Natural killer cell (primary cell): ENCODE data around the gene NABP2. TPM values are rescaled to one million over a fixed set of nuclear protein-coding genes. Genes with fewer than 3 reads are reported as not detected.

Source experiments
- ATAC-seq, 3 donors: fragments of 150-1000 bp in 2 of 3; fragments of 200-7000 bp in 1 of 3; cut with Tn5 transposase; 1 replicate in 1 of 3; 2 replicates in 2 of 3; pipeline ENCODE4 v1.10.0; 2021; ENCODE audit warnings: mild to moderate bottlenecking in 2 of 3, moderate library complexity in 2 of 3
- DNase-seq, 2 donors: peaks; one replicate each; pipeline versions ENCODE4 v3.0.0 to v3.0.0-alpha.2; 2013 to 2021; ENCODE audit warnings: mixed read lengths in 1 of 2
- H3K27ac ChIP-seq: one replicate; pipeline ENCODE4 v1.5.1; 2013; ENCODE audit warnings: mild to moderate bottlenecking, low read length
- H3K27me3 ChIP-seq: one replicate; pipeline ENCODE4 v1.6.1; 2013; ENCODE audit warnings: low read length; ENCODE audit not compliant: control insufficient read depth, insufficient read depth
- H3K36me3 ChIP-seq: one replicate; pipeline ENCODE4 v1.6.1; 2013; ENCODE audit warnings: low read length; ENCODE audit not compliant: control insufficient read depth, insufficient read depth
- H3K4me1 ChIP-seq: one replicate; pipeline ENCODE4 v1.6.1; 2013; ENCODE audit warnings: low read length; ENCODE audit not compliant: control insufficient read depth, insufficient read depth
- H3K4me3 ChIP-seq: one replicate; pipeline ENCODE4 v1.5.1; 2013; ENCODE audit warnings: low read length
- H3K9me3 ChIP-seq: one replicate; pipeline ENCODE4 v1.6.1; 2013; ENCODE audit warnings: low read length; ENCODE audit not compliant: control insufficient read depth, insufficient read depth
- H3K27ac Mint-ChIP-seq, 2 donors: one replicate each; pipeline ENCODE4 v1.8.0; 2022; ENCODE audit warnings: mild to moderate bottlenecking in 2 of 2, mixed read lengths in 2 of 2, moderate library complexity in 1 of 2
- H3K27me3 Mint-ChIP-seq, 2 donors: one replicate each; pipeline ENCODE4 v1.8.0; 2022; ENCODE audit warnings: low read depth in 2 of 2, mixed read lengths in 2 of 2
- H3K36me3 Mint-ChIP-seq: one replicate; pipeline ENCODE4 v1.8.0; 2022; ENCODE audit warnings: mixed read lengths
- H3K4me1 Mint-ChIP-seq, 2 donors: one replicate each; pipeline ENCODE4 v1.8.0; 2022; ENCODE audit warnings: mixed read lengths in 2 of 2
- H3K4me3 Mint-ChIP-seq: one replicate; pipeline ENCODE4 v1.8.0; 2022; ENCODE audit warnings: mild to moderate bottlenecking, moderate library complexity, mixed read lengths
- H3K9me3 Mint-ChIP-seq, 2 donors: one replicate each; pipeline ENCODE4 v1.8.0; 2022; ENCODE audit warnings: mixed read lengths in 2 of 2
- CTCF ChIP-seq: fragments of 200-600 bp; IDR thresholded peaks from one replicate; pipeline ENCODE4 v1.8.0; 2022; ENCODE audit warnings: antibody characterized with exemption
- WGBS: methylation state at CpG from one replicate; pipeline ENCODE4 v1.1.7; 2013; ENCODE audit warnings: missing lambda C conversion rate; ENCODE audit not compliant: insufficient coverage; 5-methylcytosine and 5-hydroxymethylcytosine counted together
- intact Hi-C: fragments of 100-400 bp; cut with micrococcal nuclease; formaldehyde crosslinking; loops from one replicate; pipeline ENCODE4 v1.14.2; 2022
- total RNA-seq, 4 donors: library from RNA; stranded (reverse); fragments of 120-200 nt in 1 of 4; gene quantifications; one replicate each; pipeline versions ENCODE4 v1.2.3 to v1.2.4, GENCODE V29; 2013 to 2022

NABP2 gene
- total RNA-seq, 3 donors from 2014 or later (not counting 1 experiment from before 2014, with no cell fraction given), result 21.6 to 23.4 (median 22.6) TPM

- peaks cover 47% of the 10 kb centered on the region for H3K4me1 ChIP-seq
- peak overlapping the region; percentile 70 for H3K27ac ChIP-seq
- ATAC-seq, result no peak
- Mint-ChIP-seq H3K36me3 (no peaks in the 10 kb centered on the region), H3K27ac (peak overlapping the region; percentile 100), H3K27me3 (no peaks in the 10 kb centered on the region), H3K4me3 (peak overlapping the region; percentile 92), H3K9me3 (no peaks in the 10 kb centered on the region), H3K4me1 (peaks cover 48 to 53% of the 10 kb centered on the region in 2 donors)
- DNase-seq, result peak in 1 of 2 donors; percentile 24
- intact Hi-C loops, result loop anchor here (5.0 to 10.0 kb wide), 3 partner anchors 34 to 251 kb away; partner anchors contain the start of genes ANKRD52, RAB5B and RPS26
- whole genome bisulfite sequencing, result 46% methylated on average over 15 of the region's 15 CpGs
- TF ChIP-seq CTCF, result no peak
- peak overlapping the region; percentile 56 for H3K4me3 ChIP-seq
- no peaks in the 10 kb centered on the region for H3K9me3 ChIP-seq
- peaks cover 2% of the 10 kb centered on the region for H3K36me3 ChIP-seq
- H3K27me3 ChIP-seq, result no peaks in the 10 kb centered on the region
Observed at GRCh38 chr12:56223571-56224101, 506 bp upstream of the NABP2 start.

GRCh38 chr12:56224954-56225353 is 812 bp downstream of the NABP2 start:
- H3K36me3 Mint-ChIP-seq, result no peaks in the 10 kb centered on the region
- H3K4me3 Mint-ChIP-seq, result peak overlapping the region; percentile 92
- no peak for TF ChIP-seq CTCF
- H3K9me3 Mint-ChIP-seq, result no peaks in the 10 kb centered on the region
- DNase-seq, result peak in 1 of 2 donors; percentile 31
- Histone ChIP-seq H3K4me3 (peak overlapping the region; percentile 56), H3K27ac (peak overlapping the region; percentile 70), H3K4me1 (peaks cover 46% of the 10 kb centered on the region), H3K36me3 (peaks cover 2% of the 10 kb centered on the region), H3K27me3 (no peaks in the 10 kb centered on the region), H3K9me3 (no peaks in the 10 kb centered on the region)
- ATAC-seq, result no peak
- 87% methylated on average over 10 of the region's 11 CpGs for WGBS
- no peaks in the 10 kb centered on the region for H3K27me3 Mint-ChIP-seq
- intact Hi-C loops, result loop anchor here (5.0 to 10.0 kb wide), 3 partner anchors 32 to 253 kb away; partner anchors contain the start of genes ANKRD52, RAB5B and RPS26
- peaks cover 48 to 53% of the 10 kb centered on the region in 2 donors for H3K4me1 Mint-ChIP-seq
- peak overlapping the region; percentile 100 for H3K27ac Mint-ChIP-seq

GRCh38 chr12:56229082-56229481 is 4.9 kb downstream of the NABP2 start:
- TF ChIP-seq CTCF, result no peak
- H3K4me3 Mint-ChIP-seq, result no peak overlapping the region
- Histone ChIP-seq H3K27ac (no peak overlapping the region), H3K27me3 (no peaks in the 10 kb centered on the region), H3K4me3 (no peak overlapping the region), H3K4me1 (peaks cover 8% of the 10 kb centered on the region), H3K9me3 (no peaks in the 10 kb centered on the region), H3K36me3 (peaks cover 2% of the 10 kb centered on the region)
- no peaks in the 10 kb centered on the region for H3K36me3 Mint-ChIP-seq
- ATAC-seq, result no peak
- no peak overlapping the region for H3K27ac Mint-ChIP-seq
- H3K9me3 Mint-ChIP-seq, result no peaks in the 10 kb centered on the region
- peaks cover 16 to 20% of the 10 kb centered on the region in 2 donors for H3K4me1 Mint-ChIP-seq
- H3K27me3 Mint-ChIP-seq, result no peaks in the 10 kb centered on the region
- no peak for DNase-seq
- intact Hi-C loops, result loop anchor here (10.0 kb wide), 1 partner anchor 184 kb away; the partner anchor contains the start of gene RPS26
- 89% methylated on average over 3 of the region's 7 CpGs for WGBS
